ELF-1 (cell line): ENCODE data around the gene ENPP7.

Experiments used
- DNase-seq: peaks from one replicate; pipeline ENCODE4 v3.0.0-alpha.2; 2016; ENCODE audit warnings: low read depth, low spot score

The ENPP7 gene, protein sequence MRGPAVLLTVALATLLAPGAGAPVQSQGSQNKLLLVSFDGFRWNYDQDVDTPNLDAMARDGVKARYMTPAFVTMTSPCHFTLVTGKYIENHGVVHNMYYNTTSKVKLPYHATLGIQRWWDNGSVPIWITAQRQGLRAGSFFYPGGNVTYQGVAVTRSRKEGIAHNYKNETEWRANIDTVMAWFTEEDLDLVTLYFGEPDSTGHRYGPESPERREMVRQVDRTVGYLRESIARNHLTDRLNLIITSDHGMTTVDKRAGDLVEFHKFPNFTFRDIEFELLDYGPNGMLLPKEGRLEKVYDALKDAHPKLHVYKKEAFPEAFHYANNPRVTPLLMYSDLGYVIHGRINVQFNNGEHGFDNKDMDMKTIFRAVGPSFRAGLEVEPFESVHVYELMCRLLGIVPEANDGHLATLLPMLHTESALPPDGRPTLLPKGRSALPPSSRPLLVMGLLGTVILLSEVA

DNA sequence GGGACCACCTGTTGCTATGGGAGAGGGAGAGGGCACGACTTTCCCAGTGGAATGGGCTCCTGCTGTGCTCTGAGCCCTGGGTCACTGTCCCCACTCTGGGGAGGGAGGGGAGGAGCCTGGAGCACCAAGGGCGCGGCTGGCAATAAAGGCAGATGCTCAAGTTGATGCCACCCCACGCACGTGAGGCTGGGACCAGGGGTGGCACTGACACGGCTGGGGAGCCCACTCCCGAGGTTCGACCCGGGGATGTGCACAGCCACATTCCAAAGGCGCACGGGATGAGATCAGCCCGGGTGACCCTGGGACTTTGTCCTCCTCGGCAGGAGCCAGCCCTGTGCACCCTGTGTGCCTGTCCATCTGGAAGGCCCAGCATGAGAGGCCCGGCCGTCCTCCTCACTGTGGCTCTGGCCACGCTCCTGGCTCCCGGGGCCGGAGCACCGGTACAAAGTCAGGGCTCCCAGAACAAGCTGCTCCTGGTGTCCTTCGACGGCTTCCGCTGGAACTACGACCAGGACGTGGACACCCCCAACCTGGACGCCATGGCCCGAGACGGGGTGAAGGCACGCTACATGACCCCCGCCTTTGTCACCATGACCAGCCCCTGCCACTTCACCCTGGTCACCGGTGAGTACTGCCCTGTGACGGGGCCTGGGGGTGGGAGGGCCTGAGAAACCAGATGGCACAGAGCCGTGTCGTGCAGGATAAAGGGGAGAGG is at the start of gene ENPP7:
TSS of gene ENPP7 (plus strand) at position 175 of the 715 bp plus-strand sequence. CDS start at position 372, 197 bp downstream.
- no peak for DNase-seq

DNA sequence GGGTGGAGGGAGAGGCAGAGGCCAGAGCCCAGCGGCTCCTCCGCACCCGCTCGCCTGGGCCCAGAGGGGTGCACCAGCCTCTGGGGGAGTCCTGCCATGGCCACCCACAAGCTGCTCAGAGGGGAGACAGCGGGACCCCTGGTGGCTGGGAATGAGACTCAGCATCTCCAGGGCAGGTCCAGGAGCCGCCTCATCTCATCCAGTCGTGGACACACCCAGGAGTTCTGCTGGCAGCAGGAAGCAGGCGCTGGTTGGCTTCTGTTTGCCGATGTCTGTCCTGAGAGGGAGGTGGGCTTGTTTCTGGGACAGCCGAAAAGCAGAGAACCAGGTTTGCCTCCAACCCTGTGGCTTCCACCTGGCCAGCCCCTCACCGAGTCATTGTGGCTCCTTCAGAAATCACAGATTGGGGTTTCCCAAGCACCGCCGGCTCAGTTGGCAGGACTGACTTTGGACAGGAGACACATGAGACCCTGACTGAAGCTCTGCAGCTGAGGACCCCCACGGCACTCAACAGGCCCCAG is 49.6 kb upstream of the ENPP7 start:
- no peak for DNase-seq

DNA sequence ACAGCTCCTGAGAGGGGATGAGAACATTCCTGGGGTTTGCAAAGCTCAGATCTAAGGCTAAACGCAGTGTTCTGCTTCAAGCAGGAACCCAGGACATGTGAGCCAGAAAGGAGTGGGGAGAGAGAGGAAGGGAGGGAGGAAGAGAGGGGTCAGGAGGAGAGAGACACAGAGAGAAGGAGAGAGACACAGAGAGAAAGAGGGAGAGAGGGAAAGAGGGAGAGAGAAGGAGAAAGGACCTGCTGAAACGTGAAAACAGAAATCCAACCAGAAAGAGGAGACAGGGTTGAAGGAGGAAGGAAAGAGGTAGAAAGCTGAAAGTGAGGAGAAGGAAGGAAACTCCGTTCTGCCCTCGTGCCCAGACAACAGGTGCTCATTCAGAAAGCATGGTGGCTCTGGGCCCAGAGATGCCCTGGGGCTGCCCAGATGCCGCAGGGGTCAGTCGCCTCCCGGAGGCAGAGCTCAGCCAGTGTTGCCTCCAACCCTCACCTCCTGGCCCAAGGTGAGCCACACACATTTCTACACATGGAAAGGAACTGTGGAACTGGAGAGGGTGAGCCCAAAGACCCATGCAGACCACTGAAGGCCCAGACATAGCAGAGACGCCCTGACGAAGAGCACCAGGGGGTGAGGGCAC is 49.0 kb upstream of the ENPP7 start:
- DNase-seq: no peak

DNA sequence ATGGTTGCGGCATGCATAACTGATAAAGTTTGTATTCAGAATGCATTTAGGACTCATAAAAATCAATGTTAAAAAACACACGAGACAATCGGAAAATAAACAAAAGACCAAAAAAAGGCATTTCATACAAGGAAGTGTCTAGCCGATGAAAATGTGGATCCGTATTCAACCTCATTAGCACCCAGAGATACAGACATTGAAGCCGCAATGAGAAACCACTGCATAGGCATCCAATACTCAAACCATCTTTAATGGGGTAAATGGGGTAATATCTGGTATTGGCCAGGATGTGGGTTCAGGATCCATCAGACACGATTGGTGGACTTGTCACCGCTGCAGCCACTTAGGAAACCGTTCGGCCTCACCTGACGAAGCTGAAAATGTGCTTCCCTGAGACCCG is 47.4 kb upstream of the ENPP7 start:
- no peak for DNase-seq

DNA sequence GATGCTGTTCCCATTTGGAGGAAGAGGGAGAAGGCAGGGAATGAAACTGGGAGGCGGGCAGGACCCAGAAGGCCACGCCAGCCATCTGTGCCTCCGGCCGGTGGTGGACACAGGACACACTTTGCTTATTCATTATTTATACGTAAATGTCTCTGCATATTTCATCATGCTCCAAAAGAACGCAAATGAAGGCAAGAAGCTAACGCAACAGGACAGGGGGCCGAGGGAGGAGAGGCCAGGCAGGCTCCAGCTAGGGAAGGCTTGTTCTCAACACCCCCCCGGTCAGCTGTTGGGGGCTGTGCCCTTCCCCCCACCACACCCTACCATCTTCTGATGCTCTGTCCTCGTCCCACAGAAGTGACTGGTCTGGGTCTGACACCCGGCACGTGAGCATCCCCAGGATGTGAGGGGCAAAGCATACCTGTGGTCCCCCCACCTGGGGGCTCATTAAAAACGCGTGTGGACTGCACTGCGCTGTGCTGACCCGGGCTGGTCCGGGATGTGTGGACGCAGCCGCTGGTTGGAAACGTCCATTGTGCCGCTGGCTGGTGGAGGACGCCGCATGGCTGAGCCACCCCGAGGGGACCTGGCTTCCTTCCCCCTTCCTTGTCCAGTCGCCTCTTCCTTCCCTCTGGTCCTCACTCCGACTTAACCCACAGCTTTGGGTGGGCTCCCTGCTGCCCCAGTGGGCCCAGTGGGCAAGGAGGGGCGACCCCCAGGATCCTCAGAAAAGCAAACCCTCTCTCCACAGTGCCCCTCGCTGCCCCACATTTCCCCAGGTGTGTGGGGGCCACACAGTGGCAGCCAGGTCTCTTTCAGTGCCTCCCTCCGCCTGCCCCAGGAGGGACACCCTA is 46.4 kb upstream of the ENPP7 start:
- no peak for DNase-seq

DNA sequence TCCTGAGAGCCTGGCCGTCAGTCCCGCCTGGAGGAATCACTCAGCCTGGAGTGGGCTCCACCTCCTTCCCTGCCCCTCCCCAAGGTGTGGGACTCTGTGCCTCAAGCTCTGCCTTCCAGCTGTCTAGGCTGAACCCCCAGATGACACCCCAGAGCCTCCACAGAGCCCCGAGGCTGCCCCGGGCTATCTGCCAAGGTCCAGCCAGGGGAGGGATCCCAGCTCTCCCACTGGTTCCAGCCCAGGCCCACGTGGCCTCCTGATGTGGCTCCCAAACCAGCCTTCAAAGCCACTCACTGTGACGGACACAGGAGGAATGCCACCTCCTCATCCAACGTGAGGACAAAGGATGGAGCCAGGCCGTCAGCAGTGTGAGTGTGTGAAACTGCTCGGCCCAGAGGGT is 45.6 kb upstream of the ENPP7 start:
- DNase-seq: no peak

DNA sequence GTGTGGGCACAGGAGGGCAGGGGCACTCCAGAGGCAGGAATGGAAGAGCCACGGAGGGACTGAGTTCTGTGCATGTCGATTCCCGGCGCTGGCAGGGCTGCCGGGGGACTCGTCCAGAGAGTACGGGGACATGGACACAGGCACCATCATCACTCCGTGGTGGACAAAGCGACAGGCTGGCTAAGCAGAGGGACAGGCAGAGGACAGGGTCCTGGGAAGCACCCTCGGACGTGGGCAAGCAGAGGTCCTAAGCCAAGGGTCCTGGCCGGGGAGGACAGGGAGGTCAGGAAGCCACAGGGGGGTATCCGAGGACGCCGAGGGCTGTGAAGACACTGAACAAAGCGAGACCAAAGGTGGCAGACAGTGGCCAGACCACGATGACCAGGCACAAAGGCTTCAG is 44.3 kb upstream of the ENPP7 start:
- no peak for DNase-seq

DNA sequence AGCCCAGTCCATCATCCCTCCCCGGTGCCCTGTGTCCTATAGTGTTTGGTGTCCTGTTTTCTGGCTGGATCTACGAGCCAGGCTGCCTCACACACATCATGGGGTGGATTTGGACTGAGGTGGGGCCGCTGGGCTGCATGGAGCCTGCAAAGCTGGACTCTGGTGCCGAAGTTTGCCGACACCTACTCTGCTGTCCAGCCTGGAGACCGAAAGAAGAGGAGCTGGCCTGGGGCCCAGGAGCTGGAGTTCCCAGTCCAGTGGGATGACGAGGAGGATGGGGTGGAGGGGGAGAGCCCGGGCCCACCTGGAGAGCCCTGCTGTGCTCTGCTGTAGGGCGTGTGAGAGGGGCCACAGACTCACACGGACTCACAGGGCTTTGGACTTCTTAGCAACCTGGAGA is 40.3 kb upstream of the ENPP7 start:
- no peak for DNase-seq

DNA sequence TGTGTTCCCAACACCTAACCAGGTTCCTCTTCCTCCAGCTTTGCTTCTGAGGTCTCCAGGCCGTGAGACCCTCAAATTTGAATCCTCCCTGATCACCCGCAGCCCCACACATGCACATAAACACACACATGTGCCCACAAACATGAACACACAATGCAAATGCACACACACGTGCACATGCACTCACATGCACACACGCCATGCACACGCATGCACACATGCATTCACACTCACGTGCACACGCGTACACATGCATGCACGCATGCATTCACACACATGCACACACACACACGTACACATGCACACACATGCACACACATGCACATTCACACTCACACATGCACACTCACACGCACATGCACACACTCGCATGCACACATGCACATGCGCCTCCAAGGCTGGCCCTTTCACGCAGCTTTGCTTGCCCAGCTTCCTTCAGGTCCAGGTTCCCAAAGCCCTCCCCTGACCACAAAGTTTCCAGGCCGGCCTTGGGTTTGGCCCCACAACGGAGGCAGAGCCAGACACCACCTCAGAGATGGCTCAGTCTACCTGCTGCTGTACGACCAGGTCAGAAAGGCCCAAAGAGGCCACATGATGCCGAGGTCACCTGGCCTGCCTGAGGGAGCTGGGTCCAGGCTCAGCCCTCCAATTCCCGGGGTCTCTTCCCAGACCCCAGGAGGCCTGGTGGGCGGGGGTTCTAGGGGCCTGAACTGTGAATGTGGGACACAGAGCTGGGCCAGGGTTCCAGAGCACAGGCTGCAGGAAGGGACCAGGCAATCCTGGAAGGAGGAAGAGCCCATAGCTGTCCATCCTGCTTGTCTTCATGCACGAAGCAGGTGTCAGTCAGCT is 39.5 kb upstream of the ENPP7 start:
- DNase-seq: no peak

DNA sequence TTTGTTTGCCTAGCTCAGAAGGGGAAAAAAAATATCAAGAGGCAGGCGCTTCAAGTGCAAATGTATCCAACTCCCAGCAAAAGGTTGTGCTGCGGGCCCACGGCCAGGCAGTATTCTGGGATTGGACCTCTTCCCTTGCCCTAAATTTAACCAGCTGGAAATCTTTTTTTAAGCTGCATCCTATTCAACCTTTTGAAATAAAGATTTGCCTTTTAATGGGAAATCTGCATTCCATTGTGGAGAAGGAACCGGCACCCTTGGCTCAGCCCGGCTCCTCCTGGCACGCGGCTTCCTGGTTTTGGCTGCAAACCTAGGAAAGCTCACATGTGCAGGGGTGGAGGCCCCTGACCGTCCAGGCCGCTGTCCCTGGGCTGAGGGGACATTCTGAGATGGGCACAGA is 38.8 kb upstream of the ENPP7 start:
- DNase-seq: no peak

DNA sequence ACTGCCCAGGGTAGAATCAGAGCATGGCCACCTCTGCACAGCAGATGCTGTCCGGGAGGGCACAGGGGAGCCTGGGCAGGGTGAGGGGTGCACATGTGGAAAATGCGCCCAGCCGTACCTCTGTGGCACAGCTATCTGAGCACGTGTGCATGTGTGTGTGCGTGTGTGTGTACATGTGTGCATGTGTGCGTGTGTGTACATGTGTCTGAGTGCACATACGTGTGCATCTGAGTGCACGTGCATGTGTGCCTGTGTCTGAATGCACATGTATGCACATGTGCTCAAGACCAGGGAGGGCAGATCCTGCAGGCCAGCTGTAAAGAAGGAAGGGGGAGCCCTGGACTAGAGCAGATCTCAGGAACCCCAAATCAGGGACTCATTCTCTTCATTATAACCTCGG is 37.3 kb upstream of the ENPP7 start:
- no peak for DNase-seq

DNA sequence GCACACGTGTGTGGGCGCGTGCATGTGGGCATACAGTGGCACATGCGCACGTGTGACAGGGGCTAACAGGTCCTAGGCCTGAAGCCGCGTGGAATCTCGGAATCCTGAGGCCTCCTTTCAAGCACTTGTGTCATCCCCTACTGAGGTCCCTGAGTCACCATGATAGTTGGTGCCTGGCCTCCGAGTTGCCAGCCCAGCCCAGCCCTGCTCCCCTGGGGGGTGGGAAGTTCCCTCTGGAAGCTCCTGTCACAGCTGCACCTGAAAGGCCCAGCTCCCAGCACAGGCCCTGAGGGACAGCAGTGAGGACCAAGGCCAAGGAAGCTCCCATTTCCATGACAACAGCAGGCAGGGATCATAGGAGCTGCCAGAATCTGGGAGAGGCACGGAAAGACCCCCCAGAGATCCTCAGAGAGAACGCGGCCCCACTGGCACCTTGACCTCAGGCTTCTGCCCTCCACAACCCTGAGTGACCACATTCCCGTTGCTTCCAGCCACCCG is 35.4 kb upstream of the ENPP7 start:
- DNase-seq: no peak

DNA sequence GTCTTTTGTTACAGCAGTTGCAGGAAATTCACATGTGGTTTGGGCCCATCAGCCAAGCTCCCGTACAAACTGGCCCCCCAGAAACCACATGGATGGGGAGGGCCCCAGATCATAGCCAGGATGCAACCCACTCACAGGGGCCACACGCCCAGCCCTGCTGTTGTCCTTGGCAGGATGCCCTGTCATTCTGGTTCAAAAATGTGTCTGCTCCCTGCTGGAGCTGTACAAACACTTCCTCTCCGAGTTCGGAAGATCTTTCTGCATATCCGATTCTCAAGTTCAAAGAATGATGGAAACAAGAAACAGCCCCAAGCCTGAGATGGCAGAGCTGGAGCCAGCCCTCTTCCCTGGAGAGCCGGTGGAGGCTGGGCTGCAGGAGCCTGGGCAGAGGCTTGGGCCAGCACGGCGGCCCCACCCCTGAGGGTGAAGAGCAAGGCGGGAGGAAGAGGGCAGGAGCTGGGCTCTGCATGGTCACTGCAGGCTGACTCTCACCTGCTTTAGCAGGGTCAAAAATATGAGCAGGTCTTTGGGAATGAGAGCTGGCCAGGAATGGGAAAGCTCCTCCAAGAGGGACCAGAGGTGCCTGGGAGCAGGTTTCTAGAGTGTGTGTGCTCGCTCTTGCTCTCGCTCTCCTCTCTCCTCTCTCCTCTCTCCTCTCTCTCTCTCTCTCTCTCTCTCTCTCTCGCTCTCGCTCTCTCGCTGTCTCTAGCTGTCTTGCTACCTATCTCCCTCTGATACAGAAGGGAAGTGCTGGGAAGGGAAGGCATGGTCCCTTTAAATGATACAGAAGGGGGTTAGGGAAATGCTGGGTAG is 34.7 kb upstream of the ENPP7 start:
- no peak for DNase-seq

DNA sequence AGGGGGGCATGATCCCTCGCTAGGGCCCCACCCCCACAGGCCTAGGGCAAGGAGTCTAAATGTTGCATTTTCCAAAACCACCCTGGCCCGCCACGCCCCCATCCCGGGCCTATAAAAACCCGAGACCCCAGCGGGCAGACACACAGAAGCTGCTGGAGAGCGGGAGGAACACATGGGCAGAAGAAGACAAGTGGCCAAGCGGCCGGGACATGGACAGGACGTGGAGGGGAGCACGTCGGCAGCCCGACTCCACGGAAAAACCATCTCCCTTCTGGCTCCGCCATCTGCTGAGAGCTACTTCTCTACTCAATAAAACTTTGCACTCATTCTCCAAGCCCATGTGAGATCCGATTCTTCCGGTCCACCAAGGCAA is 34.1 kb upstream of the ENPP7 start:
- no peak for DNase-seq

DNA sequence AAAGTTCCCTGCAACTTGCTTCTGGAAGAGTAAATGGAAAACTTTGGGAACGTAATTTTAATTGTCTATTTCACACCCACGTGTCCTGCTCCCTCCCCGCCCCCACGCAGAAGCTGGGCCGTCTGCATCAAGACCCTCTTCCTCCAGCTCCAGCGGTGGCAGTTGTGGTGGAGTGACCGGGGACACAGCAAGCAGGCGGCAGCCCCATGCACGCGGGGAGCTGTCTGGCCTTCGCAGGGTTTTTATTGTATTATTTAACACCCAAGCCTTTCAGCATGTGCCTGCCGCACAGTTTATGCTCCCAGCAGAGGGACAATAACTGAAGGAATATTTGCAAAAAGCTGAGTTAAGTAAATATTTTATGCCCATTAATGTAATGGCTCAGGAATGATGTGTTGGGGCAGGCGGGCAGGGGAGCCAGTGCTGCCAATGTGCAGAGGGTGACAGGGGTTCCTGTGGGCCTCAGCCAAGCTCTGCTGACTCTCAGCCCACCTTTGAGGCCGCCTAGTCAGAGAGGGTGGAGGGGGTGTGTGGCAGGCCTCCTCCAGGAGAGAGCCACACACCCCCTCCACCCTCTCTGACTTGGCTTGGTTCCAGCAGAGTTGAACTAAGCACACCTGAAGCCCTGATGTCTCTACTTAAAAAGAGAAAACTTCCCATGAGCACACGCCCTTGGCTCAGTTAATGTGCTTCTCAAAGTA is 32.4 kb upstream of the ENPP7 start:
- DNase-seq: no peak

DNA sequence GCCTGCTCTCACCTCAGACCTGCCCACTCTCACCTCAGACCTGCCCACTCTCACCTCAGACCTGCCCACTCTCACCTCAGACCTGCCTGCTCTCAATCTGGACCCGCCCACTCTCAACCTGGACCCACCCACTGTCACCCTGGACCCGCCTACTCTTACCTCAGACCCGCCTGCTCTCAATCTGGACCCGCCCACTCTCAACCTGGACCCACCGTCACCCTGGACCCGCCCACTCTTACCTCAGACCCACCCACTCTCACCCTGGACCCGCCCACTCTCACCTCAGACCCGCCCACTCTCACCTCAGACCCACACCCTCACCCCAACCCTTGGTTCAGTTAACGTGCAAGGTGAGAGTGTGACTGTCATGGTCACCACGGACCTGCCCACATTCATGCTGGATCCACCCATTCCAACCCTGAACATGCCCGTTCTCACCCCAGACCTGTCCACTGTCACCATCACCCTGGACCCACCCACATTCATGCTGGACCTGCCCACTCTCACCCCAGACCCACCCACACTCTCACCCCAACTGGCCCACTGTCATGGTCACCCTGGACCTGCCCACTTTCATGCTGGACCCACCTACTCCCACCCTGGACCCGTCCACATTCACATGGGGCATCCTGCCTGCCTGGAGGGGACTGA is 31.2 kb upstream of the ENPP7 start:
- no peak for DNase-seq

DNA sequence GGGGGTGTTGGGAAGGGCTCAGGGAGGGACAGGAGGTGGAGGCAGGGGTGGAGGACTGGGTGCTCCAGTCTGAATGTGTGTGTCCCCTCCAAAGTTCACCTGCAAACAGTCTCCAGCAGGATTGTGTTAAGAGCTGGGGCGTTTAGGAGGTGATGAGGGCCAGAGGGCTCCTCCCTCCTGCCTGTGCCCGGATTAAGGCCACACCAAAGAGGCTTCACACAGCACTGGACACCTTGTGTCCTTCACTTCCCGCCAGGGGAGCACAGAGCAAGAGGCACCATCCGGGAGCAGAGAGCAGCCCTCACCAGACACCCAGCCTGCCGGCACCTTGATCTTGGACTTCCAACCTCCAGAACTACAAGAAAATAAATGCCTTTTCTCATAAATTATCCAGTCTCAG is 30.2 kb upstream of the ENPP7 start:
- DNase-seq: no peak

DNA sequence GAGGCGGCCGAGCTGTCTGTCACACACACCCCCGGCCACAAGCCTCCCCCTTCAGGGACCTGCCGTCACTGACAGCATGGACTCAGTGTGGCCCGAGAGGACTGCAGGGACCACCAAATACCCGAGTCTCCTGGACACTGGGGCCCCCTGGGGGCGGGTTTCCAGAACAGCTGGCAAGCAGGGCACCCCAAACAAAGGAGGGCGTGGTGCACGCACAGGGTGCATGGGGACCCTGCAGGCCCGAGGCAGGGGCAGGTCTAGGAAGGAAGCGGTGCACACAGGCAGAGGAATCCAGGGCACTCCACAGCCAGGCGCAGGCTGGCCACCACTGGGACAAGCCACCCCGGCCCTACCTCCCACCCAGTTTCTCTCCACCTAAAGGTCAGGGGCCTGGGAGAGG is 28.7 kb upstream of the ENPP7 start:
- DNase-seq: peak; percentile 20
